Psoas muscle (tissue), 8 donors: ENCODE measurements around the gene RFESD. TPM values are rescaled to one million over a fixed set of nuclear protein-coding genes. Genes with fewer than 3 reads are reported as not detected.

Experiments used
- ATAC-seq, 4 donors: fragments of 200-7000 bp; cut with Tn5 transposase; one replicate each; pipeline ENCODE4 v1.9.1; 2020; ENCODE audit warnings: moderate library complexity in 3 of 4, mild to moderate bottlenecking in 2 of 4
- DNase-seq, 2 donors: peaks; one replicate each; pipeline ENCODE4 v3.0.0-alpha.2; 2020
- H3K27ac ChIP-seq: fragments of 200-600 bp; one replicate; pipeline ENCODE4 v1.8.0; 2022
- H3K27me3 ChIP-seq, 3 donors: fragments of 200-600 bp in 1 of 3; one replicate each; pipeline versions ENCODE4 v1.6.1 to v1.8.0; 2013 to 2022; ENCODE audit warnings: low read length in 2 of 3, mild to moderate bottlenecking in 2 of 3, moderate library complexity in 1 of 3; ENCODE audit not compliant: insufficient read depth in 3 of 3
- H3K36me3 ChIP-seq, 2 donors: fragments of 200-600 bp in 1 of 2; one replicate each; pipeline versions ENCODE4 v1.6.1 to v1.8.0; 2013 to 2022; ENCODE audit warnings: low read depth in 1 of 2, mild to moderate bottlenecking in 1 of 2, moderate library complexity in 1 of 2; ENCODE audit not compliant: insufficient read depth in 1 of 2
- H3K4me1 ChIP-seq: fragments of 200-600 bp; one replicate; pipeline ENCODE4 v1.8.0; 2022
- H3K4me3 ChIP-seq: fragments of 200-600 bp; one replicate; pipeline ENCODE4 v1.8.0; 2022; ENCODE audit warnings: mild to moderate bottlenecking
- H3K9me3 ChIP-seq: fragments of 200-600 bp; one replicate; pipeline ENCODE4 v1.8.0; 2022
- WGBS, 3 donors: extraction: QIAGEN DNeasy Blood & Tissue Kit; methylation state at CpG; one replicate each; pipeline versions ENCODE4 v1.1.6 to v1.1.7; 2013; 5-methylcytosine and 5-hydroxymethylcytosine counted together
- intact Hi-C, 2 donors: fragments of 100-400 bp; cut with DNase I; formaldehyde crosslinking; loops; one replicate each; pipeline versions ENCODE4 v1.11.0 to v1.14.2; 2022
- polyA plus RNA-seq, 3 donors: library from polyadenylated mRNA; stranded (reverse); fragments of 200-250 nt; gene quantifications; one replicate each; pipeline ENCODE4 v1.2.3, GENCODE V29; 2013
- total RNA-seq, 4 donors: library from RNA; stranded (reverse); fragmentation: NEBNext Ultra II Directional in 2 of 4; extraction: Animal tissue kit (Norgen Biotek cat#: 25700) in 2 of 4; gene quantifications; one replicate each; pipeline versions ENCODE4 v1.2.1 to v1.2.4, GENCODE V29; 2021 to 2023
- TF ChIP-seq, protein P1 (sequence below): fragments of 200-600 bp; IDR thresholded peaks from one replicate; pipeline ENCODE4 v1.8.0; 2022; ENCODE audit warnings: antibody characterized with exemption
- donor health status: healthy with polysubstance abuse.
- donor health status: DM: no; HTN: no; CAD: no; lungs with moderate emphysema.
- donor health status: Bipolar disorder and iron deficiency.
- donor health status: healthy.
- donor health status: DM: yes; HTN: yes; CAD: no.
- donor health status: DM: no; HTN: no; CAD: no.
- donor health status: DM: no; HTN: no; CAD: no.
- donor health status: DM: yes; HTN: yes; CAD: no.

Gene RFESD
- total and polyA plus RNA-seq, 7 donors: 3.2 to 6.0 (median 3.9) TPM

DNA sequence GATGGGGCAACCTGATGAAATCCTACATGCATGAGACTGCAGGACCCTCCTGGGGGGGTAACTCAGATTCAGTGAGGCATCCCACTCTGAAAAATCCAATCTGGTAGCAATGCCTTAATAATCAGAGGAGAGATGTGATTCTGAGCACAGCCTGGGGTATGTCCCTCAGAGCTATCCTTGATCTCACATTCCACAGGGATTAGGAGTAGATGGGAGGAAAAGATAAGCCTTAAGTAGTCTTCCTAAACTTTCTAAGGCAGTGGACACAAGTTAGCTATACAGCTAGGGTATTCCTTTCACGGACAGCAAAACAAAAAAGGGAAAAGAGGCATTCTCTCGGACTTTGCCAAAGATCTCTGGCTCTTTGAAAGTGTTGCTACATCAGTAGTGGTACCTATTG, 40.1 kb downstream of the RFESD start:
- 56 to 75% (median 65%) methylated on average over 2 of the region's 2 CpGs for whole genome bisulfite sequencing, 3 donors
- DNase-seq (no peak), ATAC-seq (no peak)
- H3K4me1 ChIP-seq: no peaks in the 10 kb centered on the region
- intact Hi-C loops: no loop called here
- H3K27ac ChIP-seq: no peak overlapping the region
- H3K36me3 ChIP-seq: no peaks in the 10 kb centered on the region
- TF ChIP-seq, protein P1, sequence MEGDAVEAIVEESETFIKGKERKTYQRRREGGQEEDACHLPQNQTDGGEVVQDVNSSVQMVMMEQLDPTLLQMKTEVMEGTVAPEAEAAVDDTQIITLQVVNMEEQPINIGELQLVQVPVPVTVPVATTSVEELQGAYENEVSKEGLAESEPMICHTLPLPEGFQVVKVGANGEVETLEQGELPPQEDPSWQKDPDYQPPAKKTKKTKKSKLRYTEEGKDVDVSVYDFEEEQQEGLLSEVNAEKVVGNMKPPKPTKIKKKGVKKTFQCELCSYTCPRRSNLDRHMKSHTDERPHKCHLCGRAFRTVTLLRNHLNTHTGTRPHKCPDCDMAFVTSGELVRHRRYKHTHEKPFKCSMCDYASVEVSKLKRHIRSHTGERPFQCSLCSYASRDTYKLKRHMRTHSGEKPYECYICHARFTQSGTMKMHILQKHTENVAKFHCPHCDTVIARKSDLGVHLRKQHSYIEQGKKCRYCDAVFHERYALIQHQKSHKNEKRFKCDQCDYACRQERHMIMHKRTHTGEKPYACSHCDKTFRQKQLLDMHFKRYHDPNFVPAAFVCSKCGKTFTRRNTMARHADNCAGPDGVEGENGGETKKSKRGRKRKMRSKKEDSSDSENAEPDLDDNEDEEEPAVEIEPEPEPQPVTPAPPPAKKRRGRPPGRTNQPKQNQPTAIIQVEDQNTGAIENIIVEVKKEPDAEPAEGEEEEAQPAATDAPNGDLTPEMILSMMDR: no peak
- no peaks in the 10 kb centered on the region for H3K27me3 ChIP-seq
- no peaks in the 10 kb centered on the region for H3K9me3 ChIP-seq
- no peak overlapping the region for H3K4me3 ChIP-seq

DNA sequence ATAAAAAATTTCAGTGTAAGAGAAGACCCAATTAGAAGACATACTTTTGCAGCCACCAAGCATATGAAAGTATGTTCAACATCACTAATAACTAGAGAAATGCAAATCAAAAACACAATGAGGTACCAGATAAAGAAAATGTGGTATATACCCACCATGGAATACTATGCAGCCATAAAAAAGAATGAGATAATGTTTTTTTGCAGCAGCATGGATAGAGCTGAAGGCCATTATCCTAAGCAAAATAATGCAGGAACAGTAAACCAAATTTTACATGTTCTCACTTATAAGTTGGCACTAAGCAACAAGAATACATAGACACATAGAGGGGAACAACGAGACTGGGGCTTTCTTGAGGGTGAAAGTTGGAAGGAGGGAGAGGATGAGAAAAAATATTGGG, 43.1 kb downstream of the RFESD start:
- TF ChIP-seq, protein P1: no peak

DNA sequence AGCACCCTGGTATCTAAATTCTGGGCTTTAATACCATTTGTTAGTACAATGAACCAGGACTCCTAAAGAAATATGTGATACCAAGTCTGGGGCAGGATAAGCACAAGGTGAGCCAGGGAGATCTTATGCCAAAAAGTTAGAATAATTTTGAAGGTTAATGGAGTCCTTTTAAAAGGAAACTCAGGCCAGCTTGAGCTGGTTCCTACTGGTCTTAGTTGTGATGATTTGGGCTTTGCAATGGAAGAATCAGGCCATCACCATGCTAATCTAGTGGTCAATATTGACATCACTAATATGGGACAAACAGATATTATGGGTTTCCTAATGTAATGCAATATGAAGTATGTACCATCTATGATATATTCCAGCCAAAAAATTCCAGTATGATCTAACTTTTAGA, 43.8 kb downstream of the RFESD start:
- no peak for DNase-seq
- Histone ChIP-seq H3K36me3 (no peaks in the 10 kb centered on the region), H3K9me3 (no peaks in the 10 kb centered on the region), H3K27ac (no peak overlapping the region), H3K4me3 (no peak overlapping the region), H3K27me3 (no peaks in the 10 kb centered on the region), H3K4me1 (no peaks in the 10 kb centered on the region)
- no peak for ATAC-seq
- TF ChIP-seq, protein P1: no peak
- intact Hi-C loops: no loop called here

More for the DNA sequence above, 43.1 kb downstream of the RFESD start:
- H3K9me3 ChIP-seq: no peaks in the 10 kb centered on the region
- no peak for ATAC-seq
- H3K27ac ChIP-seq: no peak overlapping the region
- H3K36me3 ChIP-seq: no peaks in the 10 kb centered on the region
- 91 to 93% (median 93%) methylated on average over 1 of the region's 1 CpG for WGBS, 3 donors
- H3K4me1 ChIP-seq: no peaks in the 10 kb centered on the region
- no peak overlapping the region for H3K4me3 ChIP-seq
- no peaks in the 10 kb centered on the region for H3K27me3 ChIP-seq
- DNase-seq: no peak
- intact Hi-C loops: no loop called here

DNA sequence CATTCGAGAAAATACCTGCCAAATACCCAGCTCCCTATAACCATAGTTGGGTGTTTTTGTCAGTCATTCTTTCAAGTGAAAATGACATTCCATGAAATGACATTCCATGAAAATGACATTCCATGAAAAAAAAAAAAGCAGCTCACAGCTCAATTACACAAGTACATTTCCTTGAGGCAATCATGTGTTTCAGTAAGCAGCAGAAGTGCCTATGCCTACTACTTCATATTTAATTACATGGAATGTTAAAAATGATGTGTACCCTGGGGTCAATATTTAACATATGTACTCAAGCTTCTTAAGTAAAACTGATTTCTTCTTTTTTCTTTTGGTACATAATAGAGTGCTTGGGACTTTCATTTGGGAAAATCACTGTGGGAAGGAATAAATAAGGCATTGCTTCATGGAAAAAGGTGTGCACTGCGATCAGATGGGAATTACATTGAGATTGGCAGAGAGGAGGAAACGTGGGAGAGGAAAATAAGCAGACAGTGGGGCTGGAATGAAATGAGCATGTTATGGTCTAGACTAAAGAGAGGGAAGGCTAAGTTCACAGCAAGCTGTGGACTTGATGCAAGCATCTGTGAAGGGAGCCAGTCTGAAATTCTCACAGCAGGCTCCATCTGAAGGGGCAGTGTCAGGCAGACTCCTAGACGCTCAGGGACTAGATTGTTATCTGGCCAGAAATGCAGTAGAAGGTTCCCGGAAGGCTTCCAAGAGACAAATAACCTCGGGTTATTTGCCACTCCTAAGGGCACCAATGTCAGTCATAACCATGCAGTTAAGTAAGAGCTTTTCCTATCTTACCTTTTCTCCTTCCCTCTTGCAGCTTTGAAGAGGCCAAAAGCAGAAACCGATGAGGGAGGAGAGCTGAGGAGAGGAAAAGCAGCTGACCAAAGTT, 51.5 kb downstream of the RFESD start:
- Histone ChIP-seq H3K9me3 (no peaks in the 10 kb centered on the region), H3K27ac (no peak overlapping the region), H3K4me1 (no peaks in the 10 kb centered on the region), H3K4me3 (no peak overlapping the region), H3K27me3 (no peaks in the 10 kb centered on the region), H3K36me3 (no peaks in the 10 kb centered on the region)
- ATAC-seq (no peak), DNase-seq (no peak)
- TF ChIP-seq, protein P1: no peak
- intact Hi-C loops: no loop called here
- WGBS, 3 donors: 61 to 71% (median 62%) methylated on average over 7 of the region's 7 CpGs
